RWPE1 (cell line): ENCODE results near the gene MAGI3.

Experiments used
- CTCF ChIA-PET: fragments of 350-600 bp; sonication (Branson Sonifier 250); formaldehyde crosslinking; extraction: SDS; loops from one replicate; lab custom pipeline; 2021; lab: Yijun Ruan, JAX
- POLR2A ChIA-PET: fragments of 400-600 bp; formaldehyde crosslinking; extraction: SDS; loops from one replicate; lab custom pipeline; 2020; ENCODE audit warnings: antibody characterized with exemption; ENCODE audit not compliant: low non-redundant PET; lab: Yijun Ruan, JAX
- DNase-seq: peaks from one replicate; pipeline ENCODE4 v3.0.0; 2012; ENCODE audit warnings: low spot score
- H3K27ac ChIP-seq: fragments of 450-650 bp; 2 replicates; pipeline ENCODE4 v1.5.1; 2017
- TF ChIP-seq, protein P1 (sequence below): fragments of 450-650 bp; conservative IDR thresholded peaks from 2 replicates; pipeline ENCODE4 v1.5.1; 2017; ENCODE audit warnings: low read depth, mild to moderate bottlenecking

The MAGI3 gene

DNA sequence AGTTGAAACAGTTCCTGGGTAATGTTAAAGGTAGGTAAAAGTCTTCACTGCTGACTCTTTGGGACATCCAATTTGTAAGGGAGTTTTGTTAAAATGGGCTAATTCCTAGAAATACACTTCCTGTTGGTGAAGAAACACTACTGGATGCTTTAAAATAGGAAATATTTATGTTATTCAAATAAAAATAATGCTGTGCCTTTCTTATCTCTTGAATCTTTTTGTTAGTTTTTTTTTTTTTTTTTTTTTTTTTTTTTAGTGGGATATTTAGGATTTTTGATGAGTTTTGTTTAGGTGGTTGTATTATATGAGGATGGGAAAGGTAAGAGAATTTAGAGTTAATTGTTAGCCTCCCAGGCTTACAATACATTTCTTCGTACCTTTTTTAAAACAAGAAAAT, 4.5 kb downstream of the MAGI3 start:
- ChIA-PET POLR2A (interaction anchor here (0.6 kb wide), 1 partner anchor 279 kb away, joined by 14 read pairs; no protein-coding TSS in a partner anchor), CTCF (no interaction called here)
- H3K27ac ChIP-seq = no peak overlapping the region
- no peak for DNase-seq
- TF ChIP-seq, protein P1, sequence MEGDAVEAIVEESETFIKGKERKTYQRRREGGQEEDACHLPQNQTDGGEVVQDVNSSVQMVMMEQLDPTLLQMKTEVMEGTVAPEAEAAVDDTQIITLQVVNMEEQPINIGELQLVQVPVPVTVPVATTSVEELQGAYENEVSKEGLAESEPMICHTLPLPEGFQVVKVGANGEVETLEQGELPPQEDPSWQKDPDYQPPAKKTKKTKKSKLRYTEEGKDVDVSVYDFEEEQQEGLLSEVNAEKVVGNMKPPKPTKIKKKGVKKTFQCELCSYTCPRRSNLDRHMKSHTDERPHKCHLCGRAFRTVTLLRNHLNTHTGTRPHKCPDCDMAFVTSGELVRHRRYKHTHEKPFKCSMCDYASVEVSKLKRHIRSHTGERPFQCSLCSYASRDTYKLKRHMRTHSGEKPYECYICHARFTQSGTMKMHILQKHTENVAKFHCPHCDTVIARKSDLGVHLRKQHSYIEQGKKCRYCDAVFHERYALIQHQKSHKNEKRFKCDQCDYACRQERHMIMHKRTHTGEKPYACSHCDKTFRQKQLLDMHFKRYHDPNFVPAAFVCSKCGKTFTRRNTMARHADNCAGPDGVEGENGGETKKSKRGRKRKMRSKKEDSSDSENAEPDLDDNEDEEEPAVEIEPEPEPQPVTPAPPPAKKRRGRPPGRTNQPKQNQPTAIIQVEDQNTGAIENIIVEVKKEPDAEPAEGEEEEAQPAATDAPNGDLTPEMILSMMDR = no peak

DNA sequence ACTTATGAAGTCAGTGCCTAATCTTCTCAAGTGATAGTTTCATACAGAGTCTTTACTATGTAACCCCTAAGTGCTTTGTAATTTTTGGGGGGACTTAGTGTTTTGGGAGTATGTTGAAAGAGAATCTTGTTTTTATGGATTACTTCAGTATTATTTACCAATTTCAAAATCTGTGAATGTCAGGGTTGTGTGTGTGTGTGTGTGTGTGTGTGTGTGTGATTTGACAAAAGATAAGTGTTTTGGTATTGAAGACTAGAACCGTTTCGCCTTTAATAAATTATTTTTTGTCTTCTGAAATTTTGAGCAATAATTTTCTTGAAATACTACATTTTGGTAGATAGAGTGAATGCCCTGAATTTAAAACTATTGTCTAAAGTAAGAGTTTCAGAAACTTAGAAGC, 5.8 kb downstream of the MAGI3 start:
- DNase-seq = no peak
- TF ChIP-seq, protein P1 = no peak
- CTCF ChIA-PET = interaction anchor here (0.8 to 1.4 kb wide), 2 partner anchors 8 to 57 kb away, joined by 3 read pairs; no protein-coding TSS in a partner anchor
- POLR2A ChIA-PET = no interaction called here
- H3K27ac ChIP-seq = no peak overlapping the region

DNA sequence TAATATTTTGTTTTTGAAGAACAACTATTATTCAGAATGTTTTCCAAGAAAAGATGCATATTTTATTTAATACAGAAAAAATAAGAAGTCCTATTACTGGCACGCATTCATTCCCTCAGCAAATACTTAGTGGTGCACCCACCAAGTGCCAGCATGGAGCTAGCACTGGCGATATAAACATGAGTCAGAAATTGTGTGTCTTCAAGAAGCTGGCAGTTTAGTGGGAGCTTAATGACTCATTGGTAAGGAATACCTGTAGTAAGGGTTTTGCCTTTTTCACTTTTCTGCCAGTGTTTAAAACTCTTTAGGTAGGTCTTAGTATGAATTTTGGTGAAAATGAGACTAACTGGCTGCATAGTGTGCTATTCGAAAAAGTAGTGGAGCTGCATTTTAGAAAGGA, 6.3 kb downstream of the MAGI3 start:
- TF ChIP-seq, protein P1 = no peak
- no peak overlapping the region for H3K27ac ChIP-seq
- POLR2A ChIA-PET = no interaction called here
- DNase-seq = peak; percentile 75
- CTCF ChIA-PET = interaction anchor here (0.8 to 1.4 kb wide), 2 partner anchors 8 to 56 kb away, joined by 3 read pairs; no protein-coding TSS in a partner anchor

DNA sequence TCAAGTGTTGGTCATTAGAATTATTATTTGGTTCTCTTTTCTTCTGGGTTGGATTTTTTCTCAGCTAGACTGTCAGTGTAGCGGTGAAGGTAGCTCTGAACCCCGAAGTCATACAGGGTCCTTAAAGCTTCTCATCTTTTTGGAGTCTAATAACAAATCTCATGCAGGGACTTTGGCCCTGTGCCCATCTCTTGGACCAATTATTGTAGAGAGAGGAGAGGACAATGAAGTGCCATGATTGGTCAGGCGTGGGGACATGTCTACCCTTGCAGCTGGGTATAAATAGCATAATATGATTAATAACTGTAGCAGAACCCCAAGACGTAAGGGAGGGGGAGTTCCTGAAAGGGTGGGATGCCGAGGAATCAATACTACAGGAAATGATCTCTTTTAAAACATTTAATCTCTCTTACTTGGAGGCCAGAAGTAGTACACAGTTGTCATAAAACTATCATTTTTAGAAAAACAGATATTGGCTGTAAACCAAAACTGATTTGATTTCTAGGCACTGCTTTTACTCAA, 8.8 kb downstream of the MAGI3 start:
- ChIA-PET POLR2A (no interaction called here), CTCF (interaction anchor here (0.6 kb wide), 1 partner anchor 23 kb away, joined by 3 read pairs; no protein-coding TSS in a partner anchor)
- DNase-seq = no peak
- H3K27ac ChIP-seq = no peak overlapping the region
- TF ChIP-seq, protein P1 = no peak

DNA sequence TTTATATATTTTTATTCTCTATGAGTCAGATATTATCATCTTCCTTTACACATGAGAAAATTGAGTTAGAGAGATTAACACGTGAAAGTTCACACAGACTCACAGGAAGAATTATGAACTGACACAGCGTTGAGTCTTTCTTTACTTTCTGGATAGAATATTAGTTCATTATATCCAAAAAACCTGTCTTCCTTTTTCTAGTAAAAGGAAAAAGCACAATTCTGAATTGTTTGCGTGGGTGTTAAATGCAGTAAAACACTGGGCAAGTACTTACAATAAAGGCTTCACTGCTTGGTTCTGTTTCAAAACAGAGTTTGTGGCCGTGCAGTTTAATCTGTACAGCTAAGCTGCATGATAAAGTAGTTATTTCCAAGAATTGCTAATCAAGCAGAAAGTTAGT, 10.8 kb downstream of the MAGI3 start:
- ChIA-PET POLR2A (no interaction called here), CTCF (no interaction called here)
- TF ChIP-seq, protein P1 = no peak
- H3K27ac ChIP-seq = no peak overlapping the region
- no peak for DNase-seq

DNA sequence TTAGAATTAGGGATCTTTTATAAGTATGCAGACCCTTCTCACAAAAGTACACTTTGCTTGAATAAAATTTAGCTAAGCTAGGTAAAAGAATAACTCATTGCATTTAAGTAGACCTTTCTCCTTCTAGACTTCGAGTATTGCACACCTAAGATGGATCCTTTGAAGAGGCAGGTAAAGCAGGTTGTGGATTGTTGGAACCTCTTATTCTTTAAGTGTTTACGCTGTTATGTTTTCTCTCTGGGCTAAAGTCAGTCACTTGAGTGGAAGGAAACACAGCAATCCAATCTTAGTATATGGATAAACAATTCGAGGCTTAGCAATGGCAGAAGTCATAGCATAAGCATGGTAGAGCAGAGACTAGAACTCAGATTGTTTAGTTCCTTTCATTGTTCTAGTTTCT, 11.4 kb downstream of the MAGI3 start:
- no peak for DNase-seq
- TF ChIP-seq, protein P1 = no peak
- H3K27ac ChIP-seq = no peak overlapping the region
- ChIA-PET POLR2A (no interaction called here), CTCF (no interaction called here)
